ENCODE data around the gene C9orf78. TPM values are rescaled to one million over a fixed set of nuclear protein-coding genes. Genes with fewer than 3 reads are reported as not detected.

C9orf78 gene
- total RNA-seq, 6 donors from 2014 or later = 17.8 to 66.6 (median 36.5) TPM

- TF ChIP-seq EP300 (IDR thresholded peaks at IDR 0.05) (no peak), CTCF (IDR thresholded peaks at IDR 0.05) (no peak), POLR2AphosphoS5 (IDR thresholded peaks at IDR 0.05) (no peak), POLR2A (IDR thresholded peaks at IDR 0.05) (no peak)
- DNase-seq (peak in 1 of 2 donors; percentile 68), ATAC-seq (ENCODE audit: low FRiP score in 2 of 2) (peak; percentile 1 to 6)
Observed at GRCh38 chr9:129868023-129868871, 33.2 kb upstream of the C9orf78 start.

DNA sequence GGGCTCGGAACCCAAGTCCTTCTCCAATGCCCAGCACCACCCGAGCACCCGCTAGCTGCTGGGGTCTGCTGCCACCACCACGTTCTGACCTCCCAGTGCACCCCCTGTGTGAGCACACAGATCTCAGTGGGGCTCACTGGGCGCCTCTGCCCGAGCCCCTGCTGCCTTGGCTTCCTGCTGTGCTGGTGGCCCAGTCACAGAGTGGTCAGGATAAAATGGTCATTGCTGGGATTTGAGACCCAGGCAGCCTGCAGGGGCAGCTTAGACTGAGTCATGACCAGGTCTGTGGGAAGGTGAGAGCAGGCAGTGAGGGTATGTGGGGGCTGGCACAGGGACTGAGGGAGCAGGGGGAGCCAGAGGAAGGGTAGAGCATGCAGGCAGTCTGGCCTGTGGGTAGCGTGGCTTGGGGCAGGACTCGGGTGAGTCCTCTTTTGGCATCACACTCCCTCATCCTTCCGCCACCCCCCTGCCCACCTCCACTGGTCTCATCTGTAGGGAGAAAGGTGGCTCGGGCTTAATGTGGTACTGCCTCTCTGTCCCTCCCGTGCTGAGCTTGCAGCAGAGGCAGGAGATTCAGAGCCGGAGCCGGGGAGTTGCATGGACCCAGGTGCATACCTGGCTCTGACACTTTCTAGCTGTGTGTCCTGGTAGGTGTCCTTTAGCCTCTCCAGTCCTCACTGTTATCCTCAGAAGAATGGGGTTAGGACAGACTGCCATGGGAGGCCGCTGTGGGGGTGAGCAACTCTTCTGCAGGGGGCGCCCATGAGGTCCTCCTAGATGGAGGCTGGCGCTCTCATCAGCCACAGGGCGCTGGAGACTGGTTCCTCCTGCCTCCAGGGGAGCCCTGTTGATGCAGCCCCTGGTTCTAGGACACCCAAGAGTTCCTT lies 32.3 kb upstream of the C9orf78 start:
- Histone ChIP-seq H3K4me3 (no peak overlapping the region), H3K27me3 (no peaks in the 10 kb centered on the region), H3K9me3 (no peaks in the 10 kb centered on the region), H3K36me3 (peaks cover 0 to 49% (median 26%) of the 10 kb centered on the region in 4 donors), H3K27ac (peak overlapping the region in 2 of 4 donors; percentile 39 to 53), H3K4me1 (no peaks in the 10 kb centered on the region)
- peak in 1 of 2 donors; percentile 44 for DNase-seq
- WGBS, 2 donors = 80 to 97% methylated on average over 6 to 17 of the region's 17 CpGs
- ATAC-seq (ENCODE audit: low FRiP score in 2 of 2) = no peak
- TF ChIP-seq POLR2AphosphoS5 (IDR thresholded peaks at IDR 0.05) (no peak), EP300 (IDR thresholded peaks at IDR 0.05) (no peak), POLR2A (IDR thresholded peaks at IDR 0.05) (no peak), CTCF (IDR thresholded peaks at IDR 0.05) (no peak)

More at GRCh38 chr9:129868023-129868871, 33.2 kb upstream of the C9orf78 start:
- peaks cover 0 to 43% (median 22%) of the 10 kb centered on the region in 4 donors for H3K36me3 ChIP-seq
- H3K9me3 ChIP-seq = no peaks in the 10 kb centered on the region
- H3K27ac ChIP-seq = peak overlapping the region in 2 of 4 donors; percentile 53 to 75
- no peaks in the 10 kb centered on the region for H3K4me1 ChIP-seq
- no peak overlapping the region for H3K4me3 ChIP-seq
- WGBS, 2 donors = 90 to 94% methylated on average over 33 to 43 of the region's 48 CpGs
- no peaks in the 10 kb centered on the region for H3K27me3 ChIP-seq

GRCh38 chr9:129866394-129867135 lies 31.5 kb upstream of the C9orf78 start:
- no peaks in the 10 kb centered on the region for H3K4me1 ChIP-seq
- TF ChIP-seq EP300 (IDR thresholded peaks at IDR 0.05) (no peak), CTCF (IDR thresholded peaks at IDR 0.05) (no peak), POLR2A (IDR thresholded peaks at IDR 0.05) (no peak), POLR2AphosphoS5 (IDR thresholded peaks at IDR 0.05) (no peak)
- no peaks in the 10 kb centered on the region for H3K9me3 ChIP-seq
- H3K27ac ChIP-seq = peak overlapping the region in 1 of 4 donors; percentile 39
- ATAC-seq (ENCODE audit: low FRiP score in 2 of 2) (no peak), DNase-seq (peak in 1 of 2 donors; percentile 41)
- peaks cover 5 to 56% (median 29%) of the 10 kb centered on the region in 4 donors for H3K36me3 ChIP-seq
- H3K4me3 ChIP-seq = no peak overlapping the region
- no peaks in the 10 kb centered on the region for H3K27me3 ChIP-seq
- 64 to 71% methylated on average over 13 to 17 of the region's 17 CpGs for WGBS, 2 donors

- peak overlapping the region in 1 of 4 donors; percentile 35 for H3K27ac ChIP-seq
- peaks cover 8 to 64% (median 36%) of the 10 kb centered on the region in 4 donors for H3K36me3 ChIP-seq
- H3K27me3 ChIP-seq = no peaks in the 10 kb centered on the region
- WGBS, 2 donors = 70 to 84% methylated on average over 12 to 13 of the region's 14 CpGs
- peak in 1 of 2 donors; percentile 38 for DNase-seq
- TF ChIP-seq POLR2A (IDR thresholded peaks at IDR 0.05) = no peak
- no peak for TF ChIP-seq POLR2AphosphoS5 (IDR thresholded peaks at IDR 0.05)
- no peak for TF ChIP-seq CTCF (IDR thresholded peaks at IDR 0.05)
- no peak for TF ChIP-seq EP300 (IDR thresholded peaks at IDR 0.05)
- no peaks in the 10 kb centered on the region for H3K4me1 ChIP-seq
- H3K4me3 ChIP-seq = no peak overlapping the region
- H3K9me3 ChIP-seq = no peaks in the 10 kb centered on the region
- ATAC-seq (ENCODE audit: low FRiP score in 2 of 2) = no peak
Observed at GRCh38 chr9:129865668-129866320, 30.7 kb upstream of the C9orf78 start.

All from upper lobe of left lung (tissue), 6 donors.